IMR-90 (cell line): Measurements from ENCODE around the gene DSCAM. TPM values are rescaled to one million over a fixed set of nuclear protein-coding genes. Genes with fewer than 3 reads are reported as not detected.
"Not testable (repeated sequence)": the region's sequence is repeated elsewhere in the genome, so short reads cannot be mapped to it uniquely, and the experiment has no call there.

Experiments used
- ATAC-seq: fragments of 200-7000 bp; cut with Tn5 transposase; 2 replicates; pipeline ENCODE4 v1.9.1; 2020; ENCODE audit warnings: low read depth, mild to moderate bottlenecking, moderate library complexity
- BruUV-seq: library from RNA; stranded (reverse); fragments of 400-500 nt; replicated peaks from 2 replicates; lab custom pipeline; 2021; lab: Mats Ljungman, UMichigan
- CTCF ChIA-PET: fragments of 300-600 bp; formaldehyde crosslinking; extraction: SDS; loops from one replicate; lab custom pipeline; 2021; ENCODE audit warnings: antibody characterized with exemption; lab: Yijun Ruan, JAX
- POLR2A ChIA-PET: fragments of 300-600 bp; sonication (Branson Sonifier 250); formaldehyde crosslinking; loops from one replicate; lab custom pipeline; 2022; ENCODE audit warnings: antibody characterized with exemption; ENCODE audit not compliant: unreplicated experiment; lab: Charles Lee
- DNase-seq: peaks from one replicate; pipeline ENCODE4 v3.0.0; 2013
- H2AFZ ChIP-seq: replicated peaks from 2 replicates; pipeline ENCODE3; 2013; ENCODE audit warnings: low read length, mild to moderate bottlenecking; ENCODE audit not compliant: poor library complexity
- H2AK5ac ChIP-seq: 2 replicates; pipeline ENCODE4 v1.6.1; 2013; ENCODE audit warnings: low read depth, low read length, inconsistent platforms
- H2AK9ac ChIP-seq: replicated peaks from 2 replicates; pipeline ENCODE3; 2013; ENCODE audit warnings: mild to moderate bottlenecking, low read depth, low read length, moderate library complexity; ENCODE audit not compliant: poor library complexity
- H2BK120ac ChIP-seq: 2 replicates; pipeline ENCODE4 v1.6.1; 2013; ENCODE audit warnings: low read depth, low read length, inconsistent platforms
- H2BK15ac ChIP-seq: 3 replicates; pipeline ENCODE4 v1.6.1; 2013; ENCODE audit warnings: low read depth, low read length, inconsistent platforms
- H2BK20ac ChIP-seq: 2 replicates; pipeline ENCODE4 v1.6.1; 2013; ENCODE audit warnings: low read depth, mild to moderate bottlenecking, inconsistent platforms, low read length, moderate library complexity
- H2BK5ac ChIP-seq: 2 replicates; pipeline ENCODE4 v1.6.1; 2013; ENCODE audit warnings: mild to moderate bottlenecking, low read depth, low read length, inconsistent platforms; ENCODE audit not compliant: poor library complexity, severe bottlenecking
- H3K14ac ChIP-seq: replicated peaks from 2 replicates; pipeline ENCODE4 v1.6.1; 2013; ENCODE audit warnings: low read depth, low read length, inconsistent platforms
- H3K18ac ChIP-seq: 2 replicates; pipeline ENCODE4 v1.6.1; 2013; ENCODE audit warnings: low read depth, low read length, control low read depth
- H3K23ac ChIP-seq: 2 replicates; pipeline ENCODE4 v1.6.1; 2013; ENCODE audit warnings: low read depth, low read length, inconsistent platforms
- H3K27ac ChIP-seq: 2 replicates; pipeline ENCODE4 v1.5.1; 2013; ENCODE audit warnings: mild to moderate bottlenecking, control low read depth, low read length; ENCODE audit not compliant: insufficient read depth
- H3K27me3 ChIP-seq: 2 replicates; pipeline ENCODE4 v1.6.1; 2013; ENCODE audit warnings: low read length; ENCODE audit not compliant: control insufficient read depth, insufficient read depth
- H3K36me3 ChIP-seq: 2 replicates; pipeline ENCODE4 v1.6.1; 2013; ENCODE audit warnings: low read length, mixed read lengths; ENCODE audit not compliant: control insufficient read depth, insufficient read depth
- H3K4ac ChIP-seq: 2 replicates; pipeline ENCODE4 v1.6.1; 2013; ENCODE audit warnings: low read depth, low read length, inconsistent platforms
- H3K4me1 ChIP-seq: 2 replicates; pipeline ENCODE4 v1.6.1; 2013; ENCODE audit warnings: low read length, mixed read lengths; ENCODE audit not compliant: control insufficient read depth, insufficient read depth
- H3K4me2 ChIP-seq: 2 replicates; pipeline ENCODE4 v1.6.1; 2013; ENCODE audit warnings: low read depth, mild to moderate bottlenecking, control low read depth, low read length, moderate library complexity
- H3K4me3 ChIP-seq: 2 replicates; pipeline ENCODE4 v1.5.1; 2013; ENCODE audit warnings: low read depth, mild to moderate bottlenecking, control low read depth, low read length, moderate library complexity; ENCODE audit not compliant: insufficient read depth
- H3K56ac ChIP-seq: 2 replicates; pipeline ENCODE4 v1.6.1; 2013; ENCODE audit warnings: low read length, inconsistent platforms; ENCODE audit not compliant: insufficient read depth; ENCODE audit errors: extremely low read depth
- H3K79me1 ChIP-seq, 2 experiments: 2 replicates each; pipeline ENCODE4 v1.6.1; 2013; ENCODE audit warnings: low read length in 2 of 2, inconsistent platforms in 1 of 2, low read depth in 1 of 2
- H3K9ac ChIP-seq: 2 replicates; pipeline ENCODE4 v1.6.1; 2013; ENCODE audit warnings: low read depth, low read length, control low read depth
- H3K9me1 ChIP-seq: 2 replicates; pipeline ENCODE4 v1.6.1; 2013; ENCODE audit warnings: low read length, inconsistent platforms; ENCODE audit not compliant: insufficient read depth
- H3K9me3 ChIP-seq: 2 replicates; pipeline ENCODE4 v1.6.1; 2013; ENCODE audit warnings: low read length; ENCODE audit not compliant: control insufficient read depth, insufficient read depth
- H4K20me1 ChIP-seq: 2 replicates; pipeline ENCODE4 v1.6.1; 2013; ENCODE audit warnings: low read length, inconsistent platforms; ENCODE audit not compliant: insufficient read depth
- H4K5ac ChIP-seq: 2 replicates; pipeline ENCODE4 v1.6.1; 2013; ENCODE audit warnings: mild to moderate bottlenecking, low read depth, low read length, control low read depth
- H4K8ac ChIP-seq, 2 experiments: 2 replicates each; pipeline ENCODE4 v1.6.1; 2013; ENCODE audit warnings: low read depth in 2 of 2, low read length in 2 of 2, control low read depth in 1 of 2, inconsistent platforms in 1 of 2
- H4K91ac ChIP-seq: 2 replicates; pipeline ENCODE4 v1.6.1; 2013; ENCODE audit warnings: low read depth, low read length, inconsistent platforms; ENCODE audit not compliant: insufficient read depth
- FOS ChIP-seq: fragments of 150-350 bp; IDR thresholded peaks from 2 replicates; pipeline ENCODE4 v1.6.1; 2016; ENCODE audit warnings: low read depth, low read length
- MAFK ChIP-seq: IDR thresholded peaks from 2 replicates; pipeline ENCODE4 v1.6.1; 2012; ENCODE audit warnings: low read depth, low read length, improper control_type of control experiment
- MAZ ChIP-seq: IDR thresholded peaks from 2 replicates; pipeline ENCODE4 v1.6.1; 2012; ENCODE audit warnings: low read depth, mild to moderate bottlenecking, low read length, improper control_type of control experiment, moderate library complexity, borderline replicate concordance
- RCOR1 ChIP-seq: IDR thresholded peaks from 2 replicates; pipeline ENCODE4 v1.6.1; 2012; ENCODE audit warnings: mild to moderate bottlenecking, low read length, improper control_type of control experiment; ENCODE audit not compliant: insufficient replicate concordance
- USF2 ChIP-seq: fragments of 150-350 bp; IDR thresholded peaks from 2 replicates; pipeline ENCODE4 v1.6.1; 2017; ENCODE audit warnings: mild to moderate bottlenecking, antibody characterized with exemption, low read length, low read depth
- WGBS, 2 experiments: methylation state at CpG; one replicate each; pipeline versions ENCODE4 v1.1.5 to v1.1.7; 2013; ENCODE audit warnings: missing lambda C conversion rate in 2 of 2; ENCODE audit not compliant: insufficient read length in 1 of 2; ENCODE audit errors: extremely low coverage in 2 of 2; 5-methylcytosine and 5-hydroxymethylcytosine counted together
- dilution Hi-C: fragments of 300-500 bp; cut with HindIII; formaldehyde crosslinking; loops from one replicate; pipeline ENCODE4 v1.14.3; 2018; ENCODE audit warnings: low sequenced_read_pairs; ENCODE audit not compliant: unreplicated experiment
- in situ Hi-C: fragments of 300-500 bp; cut with MboI; formaldehyde crosslinking; loops from 3 replicates; pipeline ENCODE4 v1.14.3; 2019; ENCODE audit warnings: low sequenced_read_pairs, inconsistent platforms, mixed read lengths
- intact Hi-C: fragments of 100-400 bp; cut with micrococcal nuclease; formaldehyde crosslinking; loops from 2 replicates; pipeline ENCODE4 v1.10.0; 2022
- polyA plus RNA-seq, 3 experiments: library from polyadenylated mRNA; depleted of rRNA; stranded (reverse); fragments of >200 nt; gene quantifications; 2 replicates each; pipeline ENCODE4 v1.2.3, GENCODE V29; 2012; ENCODE audit warnings: low replicate concordance in 1 of 3
- total RNA-seq: library from RNA; depleted of rRNA; stranded (reverse); fragments of >200 nt; gene quantifications from 2 replicates; pipeline ENCODE4 v1.2.3, GENCODE V29; 2012

The DSCAM gene
- total and polyA plus RNA-seq, 2 of the 4 experiments (the other 2 are of a cell fraction), result under 0.01 to 0.02 TPM

DNA sequence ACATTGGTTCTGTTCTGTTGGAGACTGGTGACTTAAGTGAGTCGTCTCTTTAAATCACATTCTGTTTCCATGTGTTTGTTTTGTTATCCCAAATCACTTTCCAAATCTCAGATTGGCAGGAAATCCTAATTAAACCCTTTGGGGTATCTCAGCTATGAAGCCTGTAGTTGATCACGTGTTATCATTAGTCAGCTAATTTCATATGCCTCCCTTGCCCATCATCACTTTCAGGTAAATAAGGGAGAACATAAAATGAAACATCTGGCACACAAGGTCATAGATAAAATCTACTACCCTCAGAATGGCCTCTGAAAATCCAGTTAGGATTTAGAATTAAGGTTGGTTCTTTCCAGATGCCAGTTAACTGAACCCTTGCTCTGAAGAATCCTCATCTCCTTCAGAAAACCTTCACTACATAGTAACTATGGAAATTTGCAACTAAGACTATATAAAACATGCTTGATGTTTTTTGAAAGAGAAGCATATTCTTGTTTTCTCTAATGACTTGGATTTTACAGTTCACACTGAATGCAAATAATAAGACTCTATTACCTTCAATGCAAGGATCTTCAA lies 401.5 kb downstream of the DSCAM start:
- Histone ChIP-seq H3K79me1 (no peaks in the 10 kb centered on the region), H3K4ac (no peak overlapping the region), H2BK15ac (no peak overlapping the region), H2BK20ac (no peak overlapping the region), H4K20me1 (no peaks in the 10 kb centered on the region), H3K9ac (no peak overlapping the region), H4K8ac (no peak overlapping the region), H2AK9ac (no peak overlapping the region), H3K4me1 (no peaks in the 10 kb centered on the region), H3K23ac (no peak overlapping the region), H3K56ac (no peak overlapping the region), H3K27ac (no peak overlapping the region), H2BK5ac (no peak overlapping the region), H3K4me2 (no peak overlapping the region), H3K9me3 (peaks cover 18% of the 10 kb centered on the region), H3K9me1 (no peaks in the 10 kb centered on the region), H3K4me3 (no peak overlapping the region), H4K5ac (no peak overlapping the region), H2BK120ac (no peak overlapping the region), H3K14ac (no peak overlapping the region), H2AFZ (no peak overlapping the region), H2AK5ac (no peak overlapping the region), H3K27me3 (no peaks in the 10 kb centered on the region), H4K91ac (no peak overlapping the region), H3K36me3 (no peaks in the 10 kb centered on the region), H3K18ac (no peak overlapping the region)
- no CpG with 5 or more reads among the region's 2 CpGs for WGBS, 2 experiments
- BruUV-seq, result no TSS peak
- intact Hi-C loops (no loop called here), in situ Hi-C loops (no loop called here), dilution Hi-C loops (no loop called here)
- DNase-seq (no peak), ATAC-seq (no peak)
- POLR2A ChIA-PET, result no interaction called here
- CTCF ChIA-PET, result no interaction called here
- no peak for TF ChIP-seq RCOR1
- TF ChIP-seq MAFK, result 0 out of 2 replicates have a peak, but pooled peaks have one; percentile 2
- no peak for TF ChIP-seq MAZ
- TF ChIP-seq FOS, result no peak
- no peak for TF ChIP-seq USF2

DNA sequence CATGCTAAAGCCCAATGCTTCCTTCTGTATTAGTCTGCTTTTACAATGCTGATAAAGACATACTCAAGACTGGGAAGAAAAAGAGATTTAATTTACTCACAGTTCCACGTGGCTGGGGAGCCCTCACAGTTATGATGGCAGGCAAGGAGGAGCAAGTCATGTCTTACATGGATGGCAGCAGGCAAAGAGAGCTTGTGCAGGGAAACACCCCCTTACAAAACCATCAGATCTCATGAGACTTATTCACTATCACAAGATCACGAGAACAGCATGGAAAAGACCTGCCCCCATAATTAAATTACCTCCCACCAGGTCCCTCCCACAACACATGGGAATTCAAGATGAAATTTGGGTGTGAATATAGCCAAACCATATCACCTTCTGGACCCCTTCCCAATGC lies 407.4 kb downstream of the DSCAM start:
- ATAC-seq, H3K27ac ChIP-seq, H3K4me3 ChIP-seq, H3K4me1 ChIP-seq, H2AK5ac ChIP-seq, POLR2A ChIA-PET, H4K5ac ChIP-seq, H3K4ac ChIP-seq, H2BK15ac ChIP-seq, H3K14ac ChIP-seq, H4K20me1 ChIP-seq, H3K4me2 ChIP-seq, H2BK120ac ChIP-seq, in situ Hi-C loops, CTCF ChIA-PET, H3K23ac ChIP-seq, H3K9me1 ChIP-seq, H3K56ac ChIP-seq, H2AK9ac ChIP-seq, BruUV-seq, H4K8ac ChIP-seq, H2BK5ac ChIP-seq, dilution Hi-C loops, DNase-seq, H3K27me3 ChIP-seq, H3K36me3 ChIP-seq, H3K9ac ChIP-seq, H2AFZ ChIP-seq, intact Hi-C loops, H3K18ac ChIP-seq, H3K79me1 ChIP-seq, H4K91ac ChIP-seq, H2BK20ac ChIP-seq: not testable (repeated sequence)
- no CpG with 5 or more reads among the region's 2 CpGs for WGBS, 2 experiments
- peaks cover 15% of the 10 kb centered on the region; the same call in 1 of the 2 replicates for H3K9me3 ChIP-seq
